Activated T-cell treated with anti-CD3 and anti-CD28 coated beads for 24 hours (primary cell): ENCODE results near the gene MTCH2.
A peak's percentile ranks its signal among the peaks of the same experiment; 100 is the strongest.

Source experiments
- DNase-seq: peaks from one replicate; pipeline ENCODE4 v3.0.0-alpha.2; 2020; ENCODE audit warnings: low read depth

MTCH2 gene

GRCh38 chr11:47589977-47590861 is 52.1 kb downstream of the MTCH2 start:
- DNase-seq, result no peak

GRCh38 chr11:47589584-47589976 is 52.8 kb downstream of the MTCH2 start:
- no peak for DNase-seq

GRCh38 chr11:47589118-47589517 is 53.2 kb downstream of the MTCH2 start:
- no peak for DNase-seq

GRCh38 chr11:47587723-47588326 is 54.5 kb downstream of the MTCH2 start:
- no peak for DNase-seq

GRCh38 chr11:47587039-47587716 is 55.2 kb downstream of the MTCH2 start:
- no peak for DNase-seq

- DNase-seq, result no peak
Observed at GRCh38 chr11:47586098-47586855, 56.1 kb downstream of the MTCH2 start, which contains the start of gene FAM180B. Gene FAM180B (plus strand): TSS chr11:47586678. CDS start chr11:47586769, 91 bp downstream.

- no peak for DNase-seq
Observed at GRCh38 chr11:47583844-47584243, 58.5 kb downstream of the MTCH2 start.

GRCh38 chr11:47578524-47579494 is 63.5 kb downstream of the MTCH2 start, which contains the start of the genes KBTBD4 and NDUFS3:
Gene KBTBD4 (minus strand): TSS chr11:47578970. CDS start chr11:47578951, 19 bp downstream.
Gene NDUFS3 (plus strand): TSS chr11:47579074. CDS start chr11:47579092, 18 bp downstream.
- peak; percentile 88 for DNase-seq

GRCh38 chr11:47577460-47578041 is 64.8 kb downstream of the MTCH2 start:
- DNase-seq, result no peak

- DNase-seq, result no peak
Observed at GRCh38 chr11:47573321-47573720, 69.0 kb downstream of the MTCH2 start.

- DNase-seq, result no peak
Observed at GRCh38 chr11:47572715-47573255, 69.6 kb downstream of the MTCH2 start.

GRCh38 chr11:47571895-47572294 is 70.5 kb downstream of the MTCH2 start:
- no peak for DNase-seq

GRCh38 chr11:47571357-47571729 is 71.0 kb downstream of the MTCH2 start:
- no peak for DNase-seq

GRCh38 chr11:47570651-47571356 is 71.6 kb downstream of the MTCH2 start:
- DNase-seq, result no peak

GRCh38 chr11:47569646-47570045 is 72.7 kb downstream of the MTCH2 start:
- DNase-seq, result no peak
